ENCODE data around the gene FN1. TPM values are rescaled to one million over a fixed set of nuclear protein-coding genes. Genes with fewer than 3 reads are reported as not detected.

FN1 gene
- total and polyA plus RNA-seq, 8 donors, result 42.0 to 861 (median 252) TPM

- Histone ChIP-seq H3K4me1 (peaks cover 8 to 31% (median 23%) of the 10 kb centered on the region in 4 donors), H3K9me3 (no peaks in the 10 kb centered on the region), H3K36me3 (peaks cover 0 to 7% (median 2%) of the 10 kb centered on the region in 4 donors), H3K4me3 (peak overlapping the region; percentile 61 to 72 (median 64)), H3K27me3 (peaks cover 0 to 27% (median 21%) of the 10 kb centered on the region in 3 donors), H3K27ac (peak overlapping the region in 4 of 5 donors; percentile 85 to 90 (median 86))
- intact Hi-C loops (cut with DNase I; ENCODE audit: low total_unique reads), result no loop called here
- peak in 1 of 2 donors; percentile 38 for DNase-seq
- 37 to 47% (median 46%) methylated on average over 10 of the region's 10 CpGs for WGBS, 5 donors
- TF ChIP-seq EP300 (IDR thresholded peaks at IDR 0.05) (no peak), CTCF (IDR thresholded peaks at IDR 0.05) (no peak), POLR2A (IDR thresholded peaks at IDR 0.05) (no peak), POLR2AphosphoS5 (IDR thresholded peaks at IDR 0.05) (no peak)
Measured at GRCh38 chr2:215434447-215435279, 1.2 kb downstream of the FN1 start.

GRCh38 chr2:215432759-215433594 is 2.9 kb downstream of the FN1 start:
- peaks cover 0 to 27% (median 21%) of the 10 kb centered on the region in 3 donors for H3K27me3 ChIP-seq

GRCh38 chr2:215431778-215432758 is 3.8 kb downstream of the FN1 start:
- TF ChIP-seq EP300 (IDR thresholded peaks at IDR 0.05), result no peak
- no peak for TF ChIP-seq CTCF (IDR thresholded peaks at IDR 0.05)
- no peak for TF ChIP-seq POLR2A (IDR thresholded peaks at IDR 0.05)
- TF ChIP-seq POLR2AphosphoS5 (IDR thresholded peaks at IDR 0.05), result no peak
- Histone ChIP-seq H3K4me3 (peak overlapping the region in 1 of 4 donors; percentile 72), H3K36me3 (peaks cover 0 to 27% (median 16%) of the 10 kb centered on the region in 4 donors), H3K4me1 (peaks cover 8 to 29% (median 21%) of the 10 kb centered on the region in 4 donors), H3K27ac (peak overlapping the region in 3 of 5 donors; percentile 18 to 90 (median 85)), H3K27me3 (peaks cover 0 to 25% (median 15%) of the 10 kb centered on the region in 3 donors), H3K9me3 (no peaks in the 10 kb centered on the region)
- DNase-seq, result no peak
- WGBS, 5 donors, result 77 to 90% (median 83%) methylated on average over 7 of the region's 7 CpGs
- intact Hi-C loops (cut with DNase I; ENCODE audit: low total_unique reads), result no loop called here

More at GRCh38 chr2:215432759-215433594, 2.9 kb downstream of the FN1 start:
- TF ChIP-seq CTCF (IDR thresholded peaks at IDR 0.05) (no peak), POLR2A (IDR thresholded peaks at IDR 0.05) (no peak), EP300 (IDR thresholded peaks at IDR 0.05) (no peak), POLR2AphosphoS5 (IDR thresholded peaks at IDR 0.05) (no peak)
- Histone ChIP-seq H3K4me1 (peaks cover 8 to 31% (median 23%) of the 10 kb centered on the region in 4 donors), H3K4me3 (peak overlapping the region in 3 of 4 donors; percentile 64 to 72 (median 64)), H3K9me3 (no peaks in the 10 kb centered on the region), H3K27ac (peak overlapping the region in 3 of 5 donors; percentile 85 to 90 (median 86)), H3K36me3 (peaks cover 0 to 24% (median 9%) of the 10 kb centered on the region in 4 donors)
- intact Hi-C loops (cut with DNase I; ENCODE audit: low total_unique reads), result no loop called here
- 73 to 91% (median 87%) methylated on average over 8 of the region's 8 CpGs for WGBS, 5 donors
- no peak for DNase-seq

Data from stomach (tissue), 9 donors.